Fibroblast of lung (primary cell): Measurements from ENCODE around the gene TCF4.

Source experiments
- EZH2 ChIP-seq: IDR thresholded peaks from 2 replicates; pipeline ENCODE4 v1.5.1; 2012; ENCODE audit warnings: low read length, control low read depth, mild to moderate bottlenecking; ENCODE audit errors: missing control alignments
- TF ChIP-seq, protein P1 (sequence below), 2 donors: IDR thresholded peaks in 1 of 2; conservative IDR thresholded peaks in 1 of 2; 1 replicate in 1 of 2; 2 replicates in 1 of 2; pipeline ENCODE4 v1.5.1; 2011 to 2012; ENCODE audit warnings: low read length in 2 of 2, control low read depth in 1 of 2, inconsistent platforms in 1 of 2, low read depth in 1 of 2, mild to moderate bottlenecking in 1 of 2

- TF ChIP-seq, protein P1, sequence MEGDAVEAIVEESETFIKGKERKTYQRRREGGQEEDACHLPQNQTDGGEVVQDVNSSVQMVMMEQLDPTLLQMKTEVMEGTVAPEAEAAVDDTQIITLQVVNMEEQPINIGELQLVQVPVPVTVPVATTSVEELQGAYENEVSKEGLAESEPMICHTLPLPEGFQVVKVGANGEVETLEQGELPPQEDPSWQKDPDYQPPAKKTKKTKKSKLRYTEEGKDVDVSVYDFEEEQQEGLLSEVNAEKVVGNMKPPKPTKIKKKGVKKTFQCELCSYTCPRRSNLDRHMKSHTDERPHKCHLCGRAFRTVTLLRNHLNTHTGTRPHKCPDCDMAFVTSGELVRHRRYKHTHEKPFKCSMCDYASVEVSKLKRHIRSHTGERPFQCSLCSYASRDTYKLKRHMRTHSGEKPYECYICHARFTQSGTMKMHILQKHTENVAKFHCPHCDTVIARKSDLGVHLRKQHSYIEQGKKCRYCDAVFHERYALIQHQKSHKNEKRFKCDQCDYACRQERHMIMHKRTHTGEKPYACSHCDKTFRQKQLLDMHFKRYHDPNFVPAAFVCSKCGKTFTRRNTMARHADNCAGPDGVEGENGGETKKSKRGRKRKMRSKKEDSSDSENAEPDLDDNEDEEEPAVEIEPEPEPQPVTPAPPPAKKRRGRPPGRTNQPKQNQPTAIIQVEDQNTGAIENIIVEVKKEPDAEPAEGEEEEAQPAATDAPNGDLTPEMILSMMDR (conservative IDR thresholded peaks at IDR 0.05 in 1 of 2, IDR thresholded peaks at IDR 0.05 in 1 of 2; ENCODE audit: low read depth in 1 of 2, low read length in 2 of 2), result no peak
- no peak for TF ChIP-seq EZH2
Observed at GRCh38 chr18:55488473-55488872, 99.5 kb downstream of the TCF4 start.
